NCI-H69 (cell line): ENCODE measurements around the gene CCL25.
"Not testable (repeated sequence)": the region's sequence is repeated elsewhere in the genome, so short reads cannot be mapped to it uniquely, and the experiment has no call there.

Experiments used
- DNase-seq: peaks from one replicate; lab custom pipeline; 2025; lab: John Stamatoyannopoulos, UW

CCL25 gene

GRCh38 chr19:8085598-8086408, 33.2 kb downstream of the CCL25 start:
- DNase-seq = peak; percentile 62

GRCh38 chr19:8086849-8087248, 34.3 kb downstream of the CCL25 start:
- DNase-seq = no peak

- DNase-seq = no peak
Observed at GRCh38 chr19:8087876-8088275, 35.3 kb downstream of the CCL25 start.

- DNase-seq = no peak
Observed at GRCh38 chr19:8088752-8089663, 36.4 kb downstream of the CCL25 start.

GRCh38 chr19:8089664-8090601, 37.4 kb downstream of the CCL25 start:
- DNase-seq = no peak

GRCh38 chr19:8090950-8091349, 38.4 kb downstream of the CCL25 start:
- DNase-seq = no peak

- no peak for DNase-seq
Observed at GRCh38 chr19:8093740-8094139, 41.2 kb downstream of the CCL25 start.

GRCh38 chr19:8094336-8094735, 41.8 kb downstream of the CCL25 start:
- no peak for DNase-seq

GRCh38 chr19:8095354-8095886, 42.9 kb downstream of the CCL25 start:
- DNase-seq = no peak

GRCh38 chr19:8096071-8096470, 43.5 kb downstream of the CCL25 start:
- no peak for DNase-seq

GRCh38 chr19:8097198-8097597, 44.6 kb downstream of the CCL25 start:
- DNase-seq = no peak

GRCh38 chr19:8097681-8098567, 45.4 kb downstream of the CCL25 start:
- DNase-seq = no peak

- no peak for DNase-seq
Observed at GRCh38 chr19:8101311-8101710, 48.8 kb downstream of the CCL25 start.

- not testable (repeated sequence) for DNase-seq
Observed at GRCh38 chr19:8101910-8102309, 49.4 kb downstream of the CCL25 start.

GRCh38 chr19:8105471-8105870, 52.9 kb downstream of the CCL25 start:
- DNase-seq = no peak

GRCh38 chr19:8107301-8107903, 54.8 kb downstream of the CCL25 start:
- DNase-seq = no peak

GRCh38 chr19:8108560-8109445, 56.2 kb downstream of the CCL25 start:
- no peak for DNase-seq

GRCh38 chr19:8109455-8109854, 56.9 kb downstream of the CCL25 start:
- no peak for DNase-seq
